Stimulated activated CD8-positive, alpha-beta memory T cell treated with anti-CD3 and anti-CD28 coated beads, Interleukin-15, amount 100 ng/mL, for 48 hours (primary cell): ENCODE measurements around the gene OTOL1.

Experiments used
- DNase-seq, 2 donors: peaks; one replicate each; pipeline ENCODE4 v3.0.0-alpha.2; 2020; ENCODE audit warnings: low read depth in 2 of 2

The OTOL1 gene

DNA sequence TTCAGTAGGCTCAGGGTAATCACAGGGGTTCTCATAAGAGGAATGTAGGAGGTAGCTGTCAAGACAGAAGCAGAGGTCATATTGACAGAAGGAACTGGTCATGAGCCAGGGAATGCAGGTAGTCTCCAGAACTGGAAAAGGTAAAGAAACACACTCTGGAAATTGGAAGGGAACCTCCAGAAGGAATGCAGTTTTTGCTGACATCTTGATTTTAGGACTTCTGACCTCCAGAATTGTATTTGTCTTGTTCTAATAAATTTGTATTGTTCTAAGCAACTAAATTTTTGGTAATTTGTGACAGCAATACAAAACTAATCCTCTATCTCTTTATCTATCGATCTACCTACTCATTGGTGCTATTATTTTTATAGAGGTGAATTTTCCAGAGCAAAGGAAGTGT is 49.2 kb downstream of the OTOL1 start:
- no peak for DNase-seq

DNA sequence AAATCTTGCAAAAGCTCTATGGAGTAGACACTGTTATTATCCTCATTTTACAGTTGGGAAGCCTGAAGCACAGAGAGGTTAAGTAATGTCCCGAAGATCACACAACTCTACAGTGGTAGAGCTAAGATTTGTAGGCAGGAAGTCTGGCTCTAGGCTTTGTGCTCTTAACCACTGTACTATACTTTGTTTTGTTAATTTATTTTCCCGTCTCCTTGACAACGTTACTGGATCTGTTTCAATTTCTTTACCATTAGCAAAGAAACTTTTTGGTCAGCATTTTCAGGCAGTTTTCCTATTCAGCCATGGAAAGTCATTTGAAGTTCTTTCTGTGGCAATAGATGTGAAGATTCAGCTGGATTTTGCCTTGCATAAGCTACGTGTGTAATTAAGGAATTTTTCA is 51.7 kb downstream of the OTOL1 start:
- no peak for DNase-seq

DNA sequence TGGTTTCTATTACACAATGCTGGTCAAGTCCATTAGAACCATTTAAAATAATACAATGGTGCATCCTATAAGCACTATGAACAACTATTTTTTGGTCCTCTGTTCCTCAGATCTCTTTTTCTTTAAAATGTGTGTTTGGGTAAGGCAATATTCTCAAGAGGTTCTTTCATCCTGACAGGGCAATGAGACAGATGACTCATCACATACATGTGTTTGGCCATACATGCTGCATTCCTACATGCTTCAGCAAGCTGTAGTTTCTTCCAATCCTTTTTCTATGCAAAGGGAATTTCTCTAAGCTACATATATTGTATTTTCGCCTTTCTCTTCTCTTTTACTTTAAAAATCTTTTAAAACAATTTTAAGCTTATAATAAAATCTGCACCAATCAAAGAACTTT is 52.7 kb downstream of the OTOL1 start:
- no peak for DNase-seq

GRCh38 chr3:161550491-161551195 is 54.0 kb downstream of the OTOL1 start:
- no peak for DNase-seq

GRCh38 chr3:161551697-161552096 is 55.1 kb downstream of the OTOL1 start:
- DNase-seq: no peak

- no peak for DNase-seq
These were observed 56.5 kb downstream of the OTOL1 start for GRCh38 chr3:161552984-161553560.
